Skeletal muscle satellite cell (primary cell): ENCODE results near the gene TMEM179.

Experiments used
- H3K27me3 ChIP-seq: 2 replicates; pipeline ENCODE4 v1.7.0; 2013; ENCODE audit warnings: low read length; ENCODE audit not compliant: control insufficient read depth, insufficient read depth
- H3K36me3 ChIP-seq: 2 replicates; pipeline ENCODE4 v1.7.0; 2013; ENCODE audit warnings: mild to moderate bottlenecking, control low read depth, low read length; ENCODE audit not compliant: insufficient read depth
- H3K4me1 ChIP-seq: 2 replicates; pipeline ENCODE4 v1.7.0; 2013; ENCODE audit warnings: low read length; ENCODE audit not compliant: control insufficient read depth, insufficient read depth
- H3K4me2 ChIP-seq: 2 replicates; pipeline ENCODE4 v1.7.0; 2013; ENCODE audit warnings: mild to moderate bottlenecking, low read length
- H3K4me3 ChIP-seq: 2 replicates; pipeline ENCODE4 v1.7.0; 2013; ENCODE audit warnings: low read length
- H3K9ac ChIP-seq: 2 replicates; pipeline ENCODE4 v1.7.0; 2013; ENCODE audit warnings: mild to moderate bottlenecking, low read depth, low read length, moderate library complexity
- H3K9me3 ChIP-seq: replicated peaks from 2 replicates; pipeline ENCODE4 v1.7.0; 2013; ENCODE audit warnings: mild to moderate bottlenecking, control low read depth, low read length

TMEM179 gene

DNA sequence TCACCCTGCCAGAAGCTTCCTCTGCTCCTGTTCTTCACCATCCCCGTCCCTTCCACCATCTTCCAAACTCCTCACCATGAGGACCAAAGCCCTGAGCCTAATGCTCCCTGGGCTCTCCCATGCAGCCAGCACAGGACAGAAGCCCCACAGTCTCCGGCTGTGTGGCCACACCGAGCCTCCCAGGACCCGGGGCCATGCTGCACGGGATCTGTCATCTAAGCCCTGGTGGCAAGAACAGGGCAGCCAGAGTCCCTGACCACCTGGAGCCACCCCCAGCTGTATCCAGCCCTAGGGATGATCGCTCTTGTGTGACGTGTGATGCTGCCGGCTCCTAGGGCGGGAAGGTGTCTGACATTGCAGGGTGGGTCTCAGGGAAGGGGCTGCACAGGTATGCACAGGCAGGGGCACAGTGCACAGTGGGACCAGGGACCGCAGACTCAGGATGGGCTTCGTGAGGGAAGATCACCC is 8.1 kb downstream of the TMEM179 start:
- Histone ChIP-seq H3K9me3 (no peaks in the 10 kb centered on the region), H3K36me3 (no peaks in the 10 kb centered on the region), H3K4me2 (no peak overlapping the region), H3K4me1 (no peaks in the 10 kb centered on the region), H3K9ac (no peak overlapping the region), H3K27me3 (peaks cover 37% of the 10 kb centered on the region), H3K4me3 (no peak overlapping the region)

DNA sequence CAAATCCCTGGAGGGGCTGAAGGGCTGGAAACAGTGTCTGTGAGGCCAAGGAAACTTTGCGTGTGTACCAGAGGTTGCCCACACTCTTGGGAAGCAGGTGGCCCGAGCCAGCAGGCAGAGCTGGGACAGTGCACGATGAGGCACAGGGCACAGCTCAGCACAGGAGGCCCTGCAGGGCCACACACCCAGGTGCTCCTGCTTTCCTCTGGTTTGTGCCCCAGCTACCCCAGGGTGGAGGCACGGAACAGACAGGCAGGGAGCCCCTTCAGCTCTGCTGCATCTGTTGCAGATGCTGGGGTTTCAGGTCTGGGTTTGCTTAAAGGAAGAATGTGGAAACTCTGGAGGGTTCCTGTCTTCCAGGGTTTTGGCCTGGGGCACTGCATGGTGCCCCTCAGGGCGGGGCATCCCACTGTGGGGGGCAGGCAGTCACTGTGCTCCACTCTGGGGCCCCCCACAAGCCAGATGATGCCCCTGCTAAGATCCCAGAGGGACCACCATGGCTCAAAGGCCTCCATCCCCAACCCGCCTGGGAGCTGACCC is 8.6 kb downstream of the TMEM179 start:
- Histone ChIP-seq H3K4me3 (no peak overlapping the region), H3K4me2 (no peak overlapping the region), H3K27me3 (peaks cover 40% of the 10 kb centered on the region), H3K9me3 (no peaks in the 10 kb centered on the region), H3K36me3 (no peaks in the 10 kb centered on the region), H3K9ac (no peak overlapping the region), H3K4me1 (no peaks in the 10 kb centered on the region)

DNA sequence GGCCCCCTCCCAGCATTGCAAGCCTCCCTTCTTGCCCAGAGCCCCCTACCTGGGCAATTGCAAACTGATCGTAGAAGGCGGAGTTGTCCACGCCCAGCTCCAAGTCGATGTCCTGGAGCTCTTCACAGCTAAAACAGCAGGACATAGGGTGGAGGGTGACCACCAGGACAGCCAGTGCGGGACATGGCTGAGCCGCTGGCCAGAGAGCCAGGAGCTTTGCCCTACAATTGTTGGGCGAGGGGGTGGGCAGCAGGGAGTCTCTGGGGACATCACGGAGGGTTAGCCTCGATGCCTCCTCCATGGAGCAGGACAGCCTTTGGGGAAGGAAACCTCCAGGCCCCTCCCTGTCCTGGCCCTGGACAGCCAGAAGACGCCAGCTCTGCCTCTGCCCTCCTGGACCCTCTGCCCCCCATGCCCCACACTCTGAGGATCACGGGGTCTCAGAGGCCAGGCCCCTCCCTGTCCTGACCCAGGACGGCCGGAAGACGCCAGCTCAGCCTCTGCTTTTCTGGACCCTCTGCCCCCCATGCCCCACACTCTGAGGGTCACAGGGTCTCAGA is 9.4 kb downstream of the TMEM179 start:
- Histone ChIP-seq H3K9me3 (no peaks in the 10 kb centered on the region), H3K36me3 (no peaks in the 10 kb centered on the region), H3K4me3 (no peak overlapping the region), H3K9ac (no peak overlapping the region), H3K4me2 (no peak overlapping the region), H3K27me3 (peaks cover 36% of the 10 kb centered on the region), H3K4me1 (no peaks in the 10 kb centered on the region)

DNA sequence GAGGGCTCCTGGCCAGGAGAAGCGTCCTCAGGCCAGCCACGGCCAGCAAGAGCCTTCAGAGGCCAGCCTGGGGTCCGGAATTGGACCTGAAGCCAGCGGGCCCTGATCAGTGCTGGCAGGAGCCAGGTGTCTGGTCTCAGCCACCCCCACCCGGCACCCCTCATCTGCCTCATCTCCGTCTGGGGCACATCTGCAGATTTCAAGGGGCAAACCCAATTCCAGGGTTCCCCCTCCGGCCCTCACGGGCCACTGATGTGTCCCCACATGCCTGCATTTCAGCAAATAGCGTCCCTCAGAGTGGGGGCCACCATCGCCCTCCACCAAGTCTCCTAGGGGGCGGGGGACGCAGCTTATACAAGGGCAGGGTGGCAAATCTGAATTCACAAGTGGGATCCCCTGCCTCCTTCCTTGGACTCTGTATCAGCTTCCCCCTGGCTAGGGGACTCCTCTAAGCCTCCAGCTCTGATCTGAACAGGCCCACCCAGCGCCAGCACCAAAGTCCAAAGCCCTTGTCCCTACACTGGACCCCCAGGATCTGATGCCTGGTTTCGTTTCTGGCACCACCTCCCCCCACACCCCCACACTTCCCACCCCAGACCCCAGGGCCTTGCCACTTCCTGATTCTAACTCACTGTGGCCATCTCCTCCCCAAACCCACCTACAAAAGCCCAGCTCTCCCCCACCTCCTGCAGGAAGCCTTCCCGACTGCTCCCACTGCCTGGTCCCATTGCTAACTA is 10.1 kb downstream of the TMEM179 start:
- H3K9ac ChIP-seq = no peak overlapping the region
- no peaks in the 10 kb centered on the region for H3K4me1 ChIP-seq
- H3K4me2 ChIP-seq = no peak overlapping the region
- H3K27me3 ChIP-seq = peaks cover 35% of the 10 kb centered on the region
- no peaks in the 10 kb centered on the region for H3K9me3 ChIP-seq
- no peaks in the 10 kb centered on the region for H3K36me3 ChIP-seq
- no peak overlapping the region for H3K4me3 ChIP-seq

DNA sequence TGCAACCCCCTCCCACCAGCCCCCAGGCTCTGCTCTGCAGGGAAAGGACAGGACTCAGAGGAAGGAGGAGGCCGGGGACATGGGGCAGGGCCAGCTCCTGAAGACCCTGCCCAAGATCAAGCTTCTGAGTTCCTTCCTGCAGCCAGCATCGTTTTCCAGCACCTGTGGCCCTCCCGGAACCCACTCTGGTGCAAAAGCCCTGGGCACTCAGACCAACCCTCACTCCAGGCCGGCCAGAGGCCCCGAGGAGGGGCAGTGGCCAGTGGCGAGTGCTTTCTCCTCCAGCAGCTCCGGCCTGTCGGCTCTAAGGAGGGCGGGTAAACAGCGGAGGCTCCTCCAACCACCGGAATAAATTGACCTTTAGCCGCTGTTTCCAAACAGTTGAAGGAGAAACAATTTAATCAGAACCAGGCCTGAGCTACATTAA is 10.8 kb downstream of the TMEM179 start:
- no peaks in the 10 kb centered on the region for H3K9me3 ChIP-seq
- no peak overlapping the region for H3K4me3 ChIP-seq
- H3K4me1 ChIP-seq = no peaks in the 10 kb centered on the region
- no peak overlapping the region for H3K9ac ChIP-seq
- H3K27me3 ChIP-seq = peaks cover 35% of the 10 kb centered on the region
- no peaks in the 10 kb centered on the region for H3K36me3 ChIP-seq
- H3K4me2 ChIP-seq = no peak overlapping the region

DNA sequence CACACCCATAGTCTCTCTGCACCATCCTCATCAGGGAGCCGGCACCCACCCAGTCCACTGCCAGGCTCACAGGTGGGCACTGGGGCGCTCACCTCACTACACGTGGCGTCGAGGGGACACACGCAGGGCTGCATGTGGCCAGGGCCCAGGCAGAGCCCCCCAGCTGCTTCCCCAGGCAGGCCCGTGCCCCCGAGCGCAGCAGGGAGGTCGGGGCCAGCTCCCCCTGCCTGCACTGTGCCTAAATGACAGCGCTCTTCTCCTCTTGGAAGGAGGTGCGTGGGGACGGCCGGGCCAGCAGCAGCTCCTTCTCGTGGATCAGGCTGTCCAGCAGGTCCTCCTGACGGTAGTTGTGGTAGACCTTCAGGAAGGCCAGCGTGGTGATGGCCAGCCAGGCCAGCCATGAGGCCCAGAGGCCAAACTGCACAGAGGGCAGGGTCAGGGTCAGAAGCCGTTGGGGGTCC is 11.3 kb downstream of the TMEM179 start:
- Histone ChIP-seq H3K36me3 (no peaks in the 10 kb centered on the region), H3K4me2 (no peak overlapping the region), H3K9me3 (no peaks in the 10 kb centered on the region), H3K4me1 (no peaks in the 10 kb centered on the region), H3K4me3 (no peak overlapping the region), H3K9ac (no peak overlapping the region), H3K27me3 (peaks cover 36% of the 10 kb centered on the region)

DNA sequence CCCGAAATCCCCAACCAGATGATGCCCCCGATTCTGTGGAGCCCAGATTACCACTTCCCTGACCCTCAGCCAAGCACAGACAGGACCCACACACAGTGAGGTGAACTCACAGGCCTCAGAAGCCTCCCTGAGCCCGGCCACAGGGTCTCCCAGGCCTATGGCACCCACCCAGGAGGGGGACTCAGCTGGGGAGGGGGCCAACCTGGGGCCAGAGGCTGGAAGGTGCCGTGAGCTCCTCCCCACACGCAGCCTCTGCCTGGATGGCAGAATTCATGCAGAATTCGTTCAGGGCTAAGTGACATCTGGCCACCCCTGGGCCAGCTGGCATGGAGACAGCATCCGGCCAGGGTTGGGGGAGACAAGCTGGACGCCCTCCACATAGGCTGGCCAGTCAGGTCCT is 11.8 kb downstream of the TMEM179 start:
- no peak overlapping the region for H3K9ac ChIP-seq
- H3K27me3 ChIP-seq = peaks cover 38% of the 10 kb centered on the region
- no peaks in the 10 kb centered on the region for H3K36me3 ChIP-seq
- H3K4me3 ChIP-seq = no peak overlapping the region
- H3K9me3 ChIP-seq = no peaks in the 10 kb centered on the region
- H3K4me1 ChIP-seq = no peaks in the 10 kb centered on the region
- no peak overlapping the region for H3K4me2 ChIP-seq

DNA sequence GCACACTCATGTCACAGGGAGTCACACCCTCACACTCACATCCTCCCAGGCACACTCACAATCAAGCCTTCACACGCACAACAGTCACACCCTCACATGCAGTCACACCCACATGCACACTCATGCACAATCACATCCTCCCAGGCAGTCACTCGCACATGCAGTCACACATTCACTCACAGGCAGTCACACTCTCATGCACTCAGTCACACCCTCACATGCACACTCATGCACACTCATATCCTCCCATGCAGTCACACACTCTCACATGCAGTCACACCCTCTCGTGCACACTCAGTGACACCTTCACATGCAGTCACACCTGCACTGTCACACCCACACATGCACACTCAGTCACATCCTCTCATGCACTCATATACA is 12.3 kb downstream of the TMEM179 start:
- no peaks in the 10 kb centered on the region for H3K9me3 ChIP-seq
- H3K9ac ChIP-seq = no peak overlapping the region
- H3K36me3 ChIP-seq = no peaks in the 10 kb centered on the region
- H3K4me2 ChIP-seq = no peak overlapping the region
- H3K27me3 ChIP-seq = peaks cover 38% of the 10 kb centered on the region
- H3K4me3 ChIP-seq = no peak overlapping the region
- no peaks in the 10 kb centered on the region for H3K4me1 ChIP-seq

DNA sequence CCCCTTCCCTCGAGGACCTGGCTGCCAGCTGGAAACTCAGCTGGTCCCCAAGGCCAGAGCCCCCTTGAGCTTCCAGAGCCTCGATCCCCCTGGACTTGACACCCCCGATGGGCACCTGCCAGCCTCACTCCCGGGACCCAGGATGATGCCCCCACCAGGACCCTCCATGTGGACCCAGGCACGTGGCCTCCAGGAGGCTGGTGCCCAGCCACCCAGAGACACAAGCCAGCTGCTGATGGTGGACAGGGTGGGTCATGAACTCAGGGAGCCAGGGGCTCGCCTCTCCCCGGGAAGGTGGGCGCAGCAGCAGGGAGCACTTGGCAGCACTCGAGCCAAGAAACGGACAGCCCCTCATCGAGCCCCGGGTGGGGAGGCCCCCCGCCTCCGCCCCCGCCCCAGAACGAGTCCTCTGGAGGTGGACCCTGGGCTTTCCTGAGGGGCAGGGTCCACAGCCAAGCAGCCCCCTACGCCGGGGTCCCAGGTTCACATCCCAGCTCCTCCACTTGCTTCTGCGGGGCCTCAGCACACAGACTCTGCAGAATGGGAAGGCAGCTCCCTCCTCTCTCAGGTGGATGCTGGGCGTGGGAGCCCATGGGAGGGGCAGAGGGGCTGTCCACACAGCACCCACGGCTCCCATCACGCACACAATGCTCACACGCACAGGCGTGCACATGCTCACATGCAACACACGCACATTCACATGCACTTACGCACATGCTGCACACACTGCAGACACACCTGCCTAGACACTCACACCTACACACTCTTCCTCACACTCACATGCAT is 12.9 kb downstream of the TMEM179 start:
- H3K27me3 ChIP-seq = peaks cover 44% of the 10 kb centered on the region
- H3K4me1 ChIP-seq = no peaks in the 10 kb centered on the region
- H3K4me3 ChIP-seq = no peak overlapping the region
- H3K9me3 ChIP-seq = no peaks in the 10 kb centered on the region
- H3K36me3 ChIP-seq = no peaks in the 10 kb centered on the region
- no peak overlapping the region for H3K9ac ChIP-seq
- no peak overlapping the region for H3K4me2 ChIP-seq

DNA sequence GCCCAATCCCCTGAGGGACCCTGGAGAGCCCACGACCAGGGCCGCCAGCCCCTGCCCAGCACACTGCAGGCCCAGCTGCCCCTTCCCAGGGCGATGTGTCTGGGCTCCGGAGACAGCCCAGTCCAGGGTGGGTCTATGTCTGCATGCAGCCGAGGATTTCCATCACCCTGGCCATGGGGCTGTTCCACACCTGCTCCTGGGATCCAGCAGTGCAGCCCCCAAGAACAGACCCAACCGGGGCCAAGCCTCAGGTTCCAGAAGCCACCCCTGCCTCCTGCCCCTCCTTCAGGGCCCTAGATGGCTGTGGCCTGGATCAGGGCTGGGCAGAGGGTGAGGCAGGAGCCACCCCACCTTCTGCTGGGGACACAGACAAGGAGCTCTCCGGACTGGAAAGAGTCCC is 13.5 kb downstream of the TMEM179 start:
- Histone ChIP-seq H3K4me2 (no peak overlapping the region), H3K4me3 (no peak overlapping the region), H3K4me1 (no peaks in the 10 kb centered on the region), H3K36me3 (no peaks in the 10 kb centered on the region), H3K9ac (no peak overlapping the region), H3K27me3 (peaks cover 49% of the 10 kb centered on the region), H3K9me3 (no peaks in the 10 kb centered on the region)

DNA sequence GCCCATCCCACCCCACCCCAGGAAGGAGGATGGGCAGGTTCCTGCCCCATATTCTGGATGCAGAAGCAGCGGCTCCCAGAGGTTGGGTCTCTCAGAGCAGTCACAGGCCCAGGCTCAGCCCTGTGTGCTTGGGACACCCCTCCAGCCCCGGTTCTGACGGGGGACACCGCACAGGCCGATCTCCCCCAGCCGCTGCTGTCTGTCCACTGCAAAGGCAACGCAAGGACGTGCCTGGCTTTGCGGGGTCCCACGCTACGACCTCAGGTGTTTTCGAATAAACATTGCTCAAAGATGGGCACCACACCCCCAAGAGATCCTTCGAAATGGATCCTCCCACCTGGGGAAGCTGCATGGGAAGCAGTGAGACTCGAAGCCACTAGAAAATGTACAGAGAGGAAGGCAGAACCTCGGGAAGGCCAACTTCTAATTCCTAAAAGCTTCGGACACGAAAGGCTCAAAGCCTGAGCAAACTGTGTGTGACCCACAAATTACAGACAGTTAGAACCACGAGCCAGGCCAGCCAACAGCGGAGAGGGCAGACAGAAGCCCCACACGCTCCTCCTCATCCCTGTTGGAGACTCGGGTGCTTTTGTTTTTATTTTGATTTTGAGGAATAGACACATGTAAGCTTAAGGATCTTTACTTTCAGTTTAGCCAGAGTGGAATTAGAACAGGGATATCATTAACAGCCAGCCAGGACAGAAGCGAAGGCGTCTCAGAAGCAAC is 14.2 kb downstream of the TMEM179 start:
- H3K9me3 ChIP-seq = no peaks in the 10 kb centered on the region
- H3K4me1 ChIP-seq = no peaks in the 10 kb centered on the region
- H3K4me3 ChIP-seq = no peak overlapping the region
- no peak overlapping the region for H3K4me2 ChIP-seq
- no peak overlapping the region for H3K9ac ChIP-seq
- peaks cover 52% of the 10 kb centered on the region for H3K27me3 ChIP-seq
- H3K36me3 ChIP-seq = no peaks in the 10 kb centered on the region
